Neural cell (in vitro differentiated cells): ENCODE data around the gene IL31. TPM values are rescaled to one million over a fixed set of nuclear protein-coding genes. Genes with fewer than 3 reads are reported as not detected.

Experiments used
- H2AFZ ChIP-seq: fragments of 200-600, 300-800 bp; sonication (generic), shearing (Covaris generic); 2 replicates; pipeline ENCODE4 v1.6.0; 2014; ENCODE audit warnings: low read depth, mild to moderate bottlenecking, antibody characterized with exemption, low read length, moderate library complexity
- H3F3A ChIP-seq: fragments of 200-600 bp; shearing (Covaris generic); 2 replicates; pipeline ENCODE4 v1.6.1; 2016; ENCODE audit warnings: mild to moderate bottlenecking, moderate library complexity, mixed read lengths, antibody characterized with exemption, low read length; ENCODE audit not compliant: insufficient read depth, poor library complexity, severe bottlenecking
- H3K27ac ChIP-seq: fragments of 200-600, 300-800 bp; sonication (generic), shearing (Covaris generic); 2 replicates; pipeline ENCODE4 v1.5.1; 2014; ENCODE audit warnings: mild to moderate bottlenecking, low read length, moderate library complexity
- H3K27me3 ChIP-seq: fragments of 300-800, 200-600 bp; sonication (generic), shearing (Covaris generic); 2 replicates; pipeline ENCODE4 v1.6.0; 2014; ENCODE audit warnings: mild to moderate bottlenecking, low read depth, low read length, moderate library complexity; ENCODE audit not compliant: insufficient read depth
- H3K36me3 ChIP-seq: fragments of 300-800, 200-600 bp; sonication (generic), shearing (Covaris generic); 2 replicates; pipeline ENCODE4 v1.5.1; 2014; ENCODE audit warnings: mild to moderate bottlenecking, antibody characterized with exemption, low read length, moderate library complexity; ENCODE audit not compliant: insufficient read depth
- H3K4me2 ChIP-seq: fragments of 300-800, 200-600 bp; sonication (generic), shearing (Covaris generic); 2 replicates; pipeline ENCODE4 v1.6.0; 2014; ENCODE audit warnings: mild to moderate bottlenecking, low read length
- H3K4me3 ChIP-seq: fragments of 300-800, 200-600 bp; sonication (generic), shearing (Covaris generic); 2 replicates; pipeline ENCODE4 v1.5.1; 2014; ENCODE audit warnings: mild to moderate bottlenecking, low read length, moderate library complexity
- H3K79me2 ChIP-seq: fragments of 200-600 bp; shearing (Covaris generic); replicated peaks from 2 replicates; pipeline ENCODE4 v1.6.0; 2014; ENCODE audit warnings: mild to moderate bottlenecking, low read length, moderate library complexity; ENCODE audit not compliant: insufficient read depth
- H3K9ac ChIP-seq: fragments of 300-800, 200-600 bp; sonication (generic), shearing (Covaris generic); 2 replicates; pipeline ENCODE4 v1.6.1; 2016; ENCODE audit warnings: mild to moderate bottlenecking, low read length, mixed read lengths
- H3K9me2 ChIP-seq: fragments of 200-600 bp; shearing (Covaris generic); 2 replicates; pipeline ENCODE4 v1.6.1; 2016; ENCODE audit warnings: mild to moderate bottlenecking, low read length, mixed read lengths; ENCODE audit not compliant: insufficient read depth
- H3K9me3 ChIP-seq: fragments of 200-600, 300-800 bp; sonication (generic), shearing (Covaris generic); 2 replicates; pipeline ENCODE4 v1.6.1; 2016; ENCODE audit warnings: mild to moderate bottlenecking, mixed run types, low read length, moderate library complexity, mixed read lengths
- H4K20me1 ChIP-seq: fragments of 200-600 bp; shearing (Covaris generic); 2 replicates; pipeline ENCODE4 v1.6.1; 2016; ENCODE audit warnings: mild to moderate bottlenecking, mixed run types; ENCODE audit not compliant: insufficient read depth
- EP300 ChIP-seq: fragments of 450-650 bp; conservative IDR thresholded peaks from 2 replicates; pipeline ENCODE4 v1.6.1; 2014; ENCODE audit warnings: antibody characterized with exemption, mild to moderate bottlenecking, moderate library complexity; ENCODE audit not compliant: poor library complexity, severe bottlenecking
- EZH2 ChIP-seq: fragments of 200-600, 300-800 bp; shearing (Covaris generic), sonication (generic); IDR thresholded peaks from 2 replicates; pipeline ENCODE4 v1.6.1; 2014; ENCODE audit warnings: antibody characterized with exemption, low read length, borderline replicate concordance, mild to moderate bottlenecking; ENCODE audit not compliant: insufficient read depth, poor library complexity, severe bottlenecking
- MXI1 ChIP-seq: fragments of 450-650 bp; conservative IDR thresholded peaks from 2 replicates; pipeline ENCODE4 v1.6.1; 2014; ENCODE audit warnings: antibody characterized with exemption, mild to moderate bottlenecking; ENCODE audit not compliant: poor library complexity, severe bottlenecking
- POLR2AphosphoS5 ChIP-seq: IDR thresholded peaks from 2 replicates; pipeline ENCODE4 v1.6.1; 2012
- RAD21 ChIP-seq: fragments of 450-650 bp; conservative IDR thresholded peaks from 2 replicates; pipeline ENCODE4 v1.6.1; 2014; ENCODE audit warnings: antibody characterized with exemption, mild to moderate bottlenecking, moderate library complexity
- SMC3 ChIP-seq: fragments of 450-650 bp; conservative IDR thresholded peaks from 2 replicates; pipeline ENCODE4 v1.6.1; 2014; ENCODE audit warnings: antibody characterized with exemption, mild to moderate bottlenecking, moderate library complexity; ENCODE audit not compliant: poor library complexity
- TAF1 ChIP-seq: IDR thresholded peaks from 2 replicates; pipeline ENCODE4 v1.6.1; 2012; ENCODE audit warnings: low read depth
- polyA plus RNA-seq: library from polyadenylated mRNA; depleted of rRNA; stranded (reverse); fragments of >200 nt; gene quantifications from 2 replicates; pipeline ENCODE4 v1.2.3, GENCODE V29; 2014
- TF ChIP-seq, protein P1 (sequence below): fragments of 450-650 bp; IDR thresholded peaks from 2 replicates; pipeline ENCODE4 v1.5.1; 2014; ENCODE audit warnings: antibody characterized with exemption, mild to moderate bottlenecking, moderate library complexity; ENCODE audit not compliant: poor library complexity, severe bottlenecking
- TF ChIP-seq, protein P2 (sequence below): IDR thresholded peaks from 2 replicates; pipeline ENCODE4 v1.6.1; 2012; ENCODE audit warnings: borderline replicate concordance

The IL31 gene
- polyA plus RNA-seq, 1 donor from 2014 or later = not detected

DNA sequence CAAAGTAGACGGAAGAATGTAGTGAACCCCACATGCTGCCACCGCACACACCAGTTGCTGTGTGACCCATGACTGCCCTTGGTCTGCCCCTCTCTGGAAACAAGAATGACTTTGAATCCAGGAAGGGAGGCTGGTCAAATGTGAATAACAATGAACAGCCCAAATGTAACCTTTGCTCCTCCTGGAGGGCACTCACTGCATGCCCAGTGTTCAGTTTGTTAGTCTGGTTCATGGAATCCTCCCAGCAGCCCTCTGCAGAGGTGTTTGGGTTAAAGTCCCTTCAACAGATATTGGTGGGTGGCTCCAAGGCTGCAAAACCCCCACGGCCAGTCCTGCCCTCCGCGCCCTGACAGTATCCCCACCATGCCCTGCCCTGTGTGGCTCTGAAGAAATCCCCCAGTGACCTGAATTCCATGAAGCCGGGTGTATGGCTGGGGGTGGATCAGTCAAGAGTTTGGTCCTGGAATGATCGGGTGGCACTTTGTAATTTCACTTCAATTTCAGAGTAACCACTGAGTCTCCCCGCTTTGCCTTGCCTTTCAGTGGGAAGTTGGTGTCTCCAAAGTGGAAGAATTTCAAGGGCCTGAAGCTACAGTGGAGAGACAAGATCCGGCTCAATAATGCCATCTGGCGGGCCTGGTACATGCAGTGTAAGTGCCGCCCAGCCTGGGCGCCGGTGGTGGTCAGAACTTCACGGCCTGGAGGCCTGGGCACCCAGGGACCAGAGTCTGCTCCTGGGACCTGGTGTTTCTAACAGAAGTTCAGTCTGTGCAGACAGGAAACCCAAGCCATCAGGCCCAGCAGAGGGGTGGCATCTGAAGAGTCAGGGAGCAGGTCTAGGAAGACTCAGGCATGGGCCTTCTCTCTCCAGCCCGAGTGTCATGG, 47.1 kb downstream of the IL31 start:
- Histone ChIP-seq H3K79me2 (no peaks in the 10 kb centered on the region), H3K4me3 (no peak overlapping the region), H3K9ac (no peak overlapping the region), H3K27me3 (no peaks in the 10 kb centered on the region), H3K9me2 (no peaks in the 10 kb centered on the region), H4K20me1 (no peaks in the 10 kb centered on the region), H3K27ac (no peak overlapping the region), H3F3A (no peaks in the 10 kb centered on the region), H2AFZ (no peak overlapping the region), H3K9me3 (no peaks in the 10 kb centered on the region), H3K36me3 (no peaks in the 10 kb centered on the region), H3K4me2 (no peak overlapping the region)
- TF ChIP-seq TAF1 (no peak), EZH2 (no peak), SMC3 (no peak), MXI1 (no peak), EP300 (no peak), RAD21 (no peak), POLR2AphosphoS5 (no peak)
- TF ChIP-seq, protein P1, sequence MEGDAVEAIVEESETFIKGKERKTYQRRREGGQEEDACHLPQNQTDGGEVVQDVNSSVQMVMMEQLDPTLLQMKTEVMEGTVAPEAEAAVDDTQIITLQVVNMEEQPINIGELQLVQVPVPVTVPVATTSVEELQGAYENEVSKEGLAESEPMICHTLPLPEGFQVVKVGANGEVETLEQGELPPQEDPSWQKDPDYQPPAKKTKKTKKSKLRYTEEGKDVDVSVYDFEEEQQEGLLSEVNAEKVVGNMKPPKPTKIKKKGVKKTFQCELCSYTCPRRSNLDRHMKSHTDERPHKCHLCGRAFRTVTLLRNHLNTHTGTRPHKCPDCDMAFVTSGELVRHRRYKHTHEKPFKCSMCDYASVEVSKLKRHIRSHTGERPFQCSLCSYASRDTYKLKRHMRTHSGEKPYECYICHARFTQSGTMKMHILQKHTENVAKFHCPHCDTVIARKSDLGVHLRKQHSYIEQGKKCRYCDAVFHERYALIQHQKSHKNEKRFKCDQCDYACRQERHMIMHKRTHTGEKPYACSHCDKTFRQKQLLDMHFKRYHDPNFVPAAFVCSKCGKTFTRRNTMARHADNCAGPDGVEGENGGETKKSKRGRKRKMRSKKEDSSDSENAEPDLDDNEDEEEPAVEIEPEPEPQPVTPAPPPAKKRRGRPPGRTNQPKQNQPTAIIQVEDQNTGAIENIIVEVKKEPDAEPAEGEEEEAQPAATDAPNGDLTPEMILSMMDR = no peak
- TF ChIP-seq, protein P2, sequence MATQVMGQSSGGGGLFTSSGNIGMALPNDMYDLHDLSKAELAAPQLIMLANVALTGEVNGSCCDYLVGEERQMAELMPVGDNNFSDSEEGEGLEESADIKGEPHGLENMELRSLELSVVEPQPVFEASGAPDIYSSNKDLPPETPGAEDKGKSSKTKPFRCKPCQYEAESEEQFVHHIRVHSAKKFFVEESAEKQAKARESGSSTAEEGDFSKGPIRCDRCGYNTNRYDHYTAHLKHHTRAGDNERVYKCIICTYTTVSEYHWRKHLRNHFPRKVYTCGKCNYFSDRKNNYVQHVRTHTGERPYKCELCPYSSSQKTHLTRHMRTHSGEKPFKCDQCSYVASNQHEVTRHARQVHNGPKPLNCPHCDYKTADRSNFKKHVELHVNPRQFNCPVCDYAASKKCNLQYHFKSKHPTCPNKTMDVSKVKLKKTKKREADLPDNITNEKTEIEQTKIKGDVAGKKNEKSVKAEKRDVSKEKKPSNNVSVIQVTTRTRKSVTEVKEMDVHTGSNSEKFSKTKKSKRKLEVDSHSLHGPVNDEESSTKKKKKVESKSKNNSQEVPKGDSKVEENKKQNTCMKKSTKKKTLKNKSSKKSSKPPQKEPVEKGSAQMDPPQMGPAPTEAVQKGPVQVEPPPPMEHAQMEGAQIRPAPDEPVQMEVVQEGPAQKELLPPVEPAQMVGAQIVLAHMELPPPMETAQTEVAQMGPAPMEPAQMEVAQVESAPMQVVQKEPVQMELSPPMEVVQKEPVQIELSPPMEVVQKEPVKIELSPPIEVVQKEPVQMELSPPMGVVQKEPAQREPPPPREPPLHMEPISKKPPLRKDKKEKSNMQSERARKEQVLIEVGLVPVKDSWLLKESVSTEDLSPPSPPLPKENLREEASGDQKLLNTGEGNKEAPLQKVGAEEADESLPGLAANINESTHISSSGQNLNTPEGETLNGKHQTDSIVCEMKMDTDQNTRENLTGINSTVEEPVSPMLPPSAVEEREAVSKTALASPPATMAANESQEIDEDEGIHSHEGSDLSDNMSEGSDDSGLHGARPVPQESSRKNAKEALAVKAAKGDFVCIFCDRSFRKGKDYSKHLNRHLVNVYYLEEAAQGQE = no peak

GRCh38 chr12:122126342-122126635, 47.7 kb downstream of the IL31 start:
- Histone ChIP-seq H3K79me2 (no peaks in the 10 kb centered on the region), H3K4me3 (no peak overlapping the region), H3K36me3 (no peaks in the 10 kb centered on the region), H3K9me2 (no peaks in the 10 kb centered on the region), H3K9me3 (no peaks in the 10 kb centered on the region), H4K20me1 (no peaks in the 10 kb centered on the region), H3K9ac (no peak overlapping the region), H3F3A (no peaks in the 10 kb centered on the region), H3K4me2 (no peak overlapping the region), H2AFZ (no peak overlapping the region), H3K27ac (no peak overlapping the region), H3K27me3 (no peaks in the 10 kb centered on the region)
- TF ChIP-seq SMC3 (no peak), EZH2 (no peak), TAF1 (no peak), RAD21 (no peak), POLR2AphosphoS5 (no peak), MXI1 (no peak), EP300 (no peak)
- TF ChIP-seq, protein P1 = no peak
- TF ChIP-seq, protein P2 = no peak
